Measurements from ENCODE around the gene ANKLE2.

The ANKLE2 gene

DNA sequence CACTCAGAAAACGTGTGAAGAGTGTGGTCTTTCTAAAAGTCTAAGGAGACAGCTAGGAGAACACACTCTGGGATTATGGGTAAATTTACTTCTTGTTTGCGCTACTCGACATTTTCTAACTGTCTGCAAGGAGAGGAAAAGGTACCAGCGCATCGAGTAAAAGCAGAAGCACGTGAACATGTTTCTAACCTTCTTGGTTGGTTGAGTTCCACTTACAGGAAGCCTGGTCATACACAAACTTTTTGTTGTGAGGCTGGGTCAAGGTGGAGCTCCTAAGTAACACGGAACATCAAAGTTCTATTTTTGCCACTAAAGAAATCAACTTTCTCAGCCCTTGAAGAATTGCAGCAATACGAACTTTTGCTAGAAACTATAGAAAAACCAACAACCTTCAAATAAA, 20.0 kb downstream of the ANKLE2 start:
- no peak for DNase-seq

DNA sequence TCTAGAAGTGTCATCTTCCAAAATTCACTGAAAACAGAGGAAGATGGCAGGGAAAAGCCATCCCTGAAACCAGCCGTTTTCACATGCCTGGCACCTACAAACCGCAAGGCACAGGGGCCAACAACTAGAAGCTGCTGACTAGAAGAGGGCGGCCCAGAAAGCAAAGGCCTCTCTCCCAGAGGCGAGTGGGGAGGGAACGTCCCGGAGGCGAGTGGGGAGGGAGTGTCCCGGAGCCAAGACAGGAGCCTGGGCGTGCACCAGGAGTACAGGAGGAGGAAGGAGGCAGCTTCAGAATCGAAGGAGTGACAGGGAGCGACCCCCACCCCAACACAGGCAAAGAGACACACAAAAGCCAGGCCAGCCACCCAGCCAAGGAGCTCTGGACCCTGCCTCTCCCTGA, 21.0 kb downstream of the ANKLE2 start:
- DNase-seq = no peak

DNA sequence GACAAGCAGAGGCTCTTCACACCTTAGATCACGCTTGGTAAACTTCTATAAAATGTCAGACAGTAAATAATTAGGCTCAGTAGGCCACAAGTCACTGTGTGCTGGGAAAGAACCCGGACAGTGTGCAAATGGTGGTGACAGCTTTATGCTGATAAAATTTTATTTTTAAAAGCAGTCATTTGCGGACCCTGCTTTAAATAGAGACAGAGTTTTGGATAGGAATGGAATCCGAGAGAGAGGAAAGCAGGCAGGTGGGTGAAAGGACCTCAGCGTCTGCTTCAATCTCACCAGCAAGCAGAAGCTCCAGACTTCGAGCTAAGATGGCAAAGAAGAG, 21.4 kb downstream of the ANKLE2 start:
- no peak for DNase-seq

DNA sequence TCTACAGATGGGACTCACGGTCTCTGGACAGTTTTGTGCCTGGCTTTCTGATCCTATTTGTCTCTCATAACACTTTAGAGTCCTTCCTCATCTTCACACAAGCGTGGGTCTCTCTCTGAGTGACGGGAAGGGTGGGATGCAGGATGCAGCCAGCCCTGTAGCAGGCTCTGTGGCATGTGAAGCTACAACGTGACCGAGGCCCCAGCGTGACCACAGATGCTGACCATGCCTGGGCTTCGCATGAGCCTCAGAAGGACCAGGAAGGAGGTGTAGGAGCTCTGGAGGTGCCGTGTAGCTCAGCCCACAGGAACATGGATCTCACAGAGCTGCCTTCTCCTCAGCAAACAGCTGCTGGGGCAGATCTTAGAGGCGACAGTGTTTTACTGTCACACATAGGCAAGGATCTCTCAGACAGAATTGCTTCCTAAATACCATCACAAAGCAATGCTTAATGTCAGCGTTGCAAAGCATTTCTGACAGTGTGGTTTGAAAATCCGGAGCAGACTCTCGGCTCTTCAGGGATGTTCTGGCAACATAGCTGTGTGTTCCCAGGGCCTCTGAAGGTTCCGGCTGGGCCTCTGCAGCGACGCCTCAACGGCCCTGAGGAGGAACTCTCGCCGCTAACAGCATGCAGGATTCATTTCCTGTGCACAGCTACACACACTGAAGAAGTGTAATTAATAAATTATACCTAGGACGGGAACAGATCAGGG, 21.9 kb downstream of the ANKLE2 start:
- no peak for DNase-seq

DNA sequence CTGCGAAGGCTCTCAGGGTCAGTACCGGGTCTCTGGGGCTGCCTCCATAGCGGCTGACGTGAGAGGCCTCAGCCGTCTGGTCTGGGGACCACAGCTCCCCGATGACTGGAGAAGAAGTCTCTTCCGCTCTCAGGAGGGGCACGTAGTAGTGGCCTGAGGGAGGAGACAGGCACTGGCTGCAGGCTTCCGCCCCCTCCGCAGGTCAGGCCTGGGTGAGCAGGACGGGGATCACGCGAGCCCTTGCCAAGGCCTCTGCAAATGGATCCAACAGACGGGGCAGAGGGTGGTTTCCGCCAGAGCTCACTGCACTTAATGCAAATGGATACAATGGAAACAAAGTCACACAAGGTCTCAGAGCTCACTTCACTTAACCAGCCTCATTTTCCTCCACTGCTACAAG, 24.7 kb downstream of the ANKLE2 start:
- DNase-seq = no peak

DNA sequence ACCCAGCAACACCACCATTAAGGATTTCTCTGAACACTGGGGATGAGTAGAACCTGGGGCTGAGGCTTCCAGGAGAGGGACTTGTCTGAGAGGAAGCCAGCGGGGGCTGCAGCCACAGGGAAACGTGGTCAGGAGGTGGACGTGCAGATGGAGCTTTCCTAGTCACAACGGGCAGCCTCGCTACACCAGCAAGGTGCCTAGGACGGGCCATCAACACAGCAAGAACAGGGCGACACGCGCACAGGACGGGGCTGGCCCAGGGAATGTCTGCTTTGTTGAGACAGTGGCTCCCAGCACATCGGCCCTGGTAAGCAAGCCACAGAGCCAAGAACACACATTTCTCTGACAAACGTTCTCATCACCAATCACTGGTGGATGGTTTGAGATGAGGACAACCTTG, 25.3 kb downstream of the ANKLE2 start:
- no peak for DNase-seq

DNA sequence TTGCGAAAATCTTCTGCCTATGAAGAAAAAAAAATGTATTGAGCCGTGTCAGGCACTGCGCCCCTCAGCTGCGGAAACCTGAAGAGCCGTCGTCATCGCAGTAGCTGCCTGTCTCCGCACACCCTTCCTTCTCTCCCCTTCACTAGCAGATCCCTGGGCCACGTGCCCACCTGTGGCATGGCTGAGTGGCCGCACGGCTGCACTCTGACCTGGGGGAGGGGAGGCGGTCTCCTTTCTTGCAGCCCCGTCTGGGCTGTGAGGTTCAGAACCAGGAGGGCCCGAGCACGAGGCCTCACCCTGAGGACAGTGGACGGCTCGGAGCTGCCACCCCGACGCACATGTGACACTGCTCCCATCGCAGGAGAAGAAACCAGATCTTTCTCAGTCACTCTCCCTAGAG, 26.1 kb downstream of the ANKLE2 start:
- DNase-seq = no peak

DNA sequence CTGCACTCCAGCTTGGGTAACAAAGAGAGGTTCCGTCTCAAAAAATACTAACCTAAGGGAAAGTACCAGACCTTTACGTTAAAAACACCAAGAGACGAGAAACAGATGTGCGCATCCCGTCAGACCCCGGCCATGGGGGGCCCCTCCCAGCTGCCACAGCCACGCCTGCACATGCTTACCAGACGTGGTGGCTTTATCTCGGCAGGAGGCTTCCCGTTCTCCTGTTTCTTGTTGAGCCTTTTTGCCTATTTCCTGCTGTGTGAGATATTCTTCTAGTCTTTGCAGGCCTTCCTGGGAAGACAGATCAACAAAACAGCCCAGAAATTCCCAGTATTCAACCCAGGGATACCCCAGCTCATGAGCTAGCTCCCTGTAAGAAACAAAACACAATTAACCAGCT, 27.4 kb downstream of the ANKLE2 start:
- DNase-seq = no peak

DNA sequence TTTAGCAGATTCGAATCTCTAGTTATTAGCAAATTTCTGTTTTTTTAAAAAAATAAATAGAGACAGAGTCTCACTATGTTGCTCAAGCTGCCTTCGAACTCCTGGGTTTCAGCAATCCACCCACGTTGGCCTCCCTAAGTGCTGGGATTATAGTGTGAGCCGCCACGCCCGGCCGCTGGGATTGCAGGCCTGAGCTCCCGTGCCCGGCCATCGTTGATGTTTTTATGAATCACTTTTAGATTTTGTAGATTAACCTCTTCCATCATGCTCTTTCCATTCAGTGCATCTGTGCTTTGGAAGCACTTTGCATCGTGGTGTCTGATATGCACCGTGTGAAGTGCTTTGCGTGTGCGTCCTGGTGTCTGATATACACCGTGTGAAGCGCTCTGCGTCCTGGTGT, 30.1 kb downstream of the ANKLE2 start:
- no peak for DNase-seq

DNA sequence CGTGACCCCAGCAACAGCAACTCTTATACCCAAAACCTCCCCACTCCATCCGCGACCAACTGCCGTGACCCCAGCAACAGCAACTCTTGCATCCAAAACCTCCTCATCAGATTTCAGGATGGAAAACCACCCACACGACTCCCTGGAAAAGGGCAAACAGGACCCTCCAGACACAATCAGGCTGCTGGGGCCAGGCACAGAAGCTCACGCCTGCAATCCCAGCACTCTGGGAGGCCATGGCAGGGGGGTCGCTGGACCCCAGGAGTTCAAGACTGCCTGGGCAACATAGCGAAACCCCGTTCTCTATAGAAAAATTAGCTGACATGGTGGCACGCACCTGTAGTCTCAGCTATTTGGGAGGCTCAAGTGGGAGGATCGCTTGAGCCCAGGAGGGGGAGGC, 31.3 kb downstream of the ANKLE2 start:
- DNase-seq = no peak

DNA sequence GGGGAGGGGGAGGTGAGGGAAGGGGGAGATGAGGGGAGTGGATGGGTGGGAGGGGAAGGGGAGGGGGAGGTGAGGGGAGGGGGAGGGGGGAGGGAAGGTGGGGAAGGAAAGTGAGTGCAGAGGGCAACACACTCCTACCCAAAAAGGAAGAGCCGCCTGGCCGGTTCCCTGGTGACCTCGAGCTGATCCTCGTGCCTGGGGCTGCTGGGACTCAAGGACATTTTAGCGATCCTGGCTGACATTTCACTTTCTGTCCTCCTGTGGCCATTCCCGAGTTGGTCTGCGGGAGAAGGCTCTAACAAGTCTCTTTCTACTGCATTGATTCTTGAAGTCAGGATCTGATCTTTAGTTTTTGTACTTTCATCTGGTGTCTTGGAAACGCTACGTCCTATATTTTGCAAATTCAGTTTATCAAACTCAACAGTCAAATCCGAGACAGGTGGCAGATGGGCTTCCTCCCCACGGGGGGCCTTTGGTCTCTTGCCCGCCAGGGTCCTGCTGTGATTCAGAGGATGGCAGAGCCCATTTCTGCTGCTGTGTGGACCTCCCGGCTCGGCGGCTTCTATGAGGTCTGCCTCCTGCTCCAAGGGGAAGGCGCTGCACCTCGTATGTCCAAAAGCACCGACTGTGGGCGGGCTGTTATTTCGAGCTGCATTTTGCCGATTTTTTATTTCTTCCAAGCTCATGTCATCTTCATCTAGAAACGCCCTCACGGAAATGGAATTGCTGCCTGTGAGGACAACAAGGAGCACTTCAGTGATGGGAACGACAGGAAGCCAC, 31.9 kb downstream of the ANKLE2 start:
- DNase-seq = no peak

DNA sequence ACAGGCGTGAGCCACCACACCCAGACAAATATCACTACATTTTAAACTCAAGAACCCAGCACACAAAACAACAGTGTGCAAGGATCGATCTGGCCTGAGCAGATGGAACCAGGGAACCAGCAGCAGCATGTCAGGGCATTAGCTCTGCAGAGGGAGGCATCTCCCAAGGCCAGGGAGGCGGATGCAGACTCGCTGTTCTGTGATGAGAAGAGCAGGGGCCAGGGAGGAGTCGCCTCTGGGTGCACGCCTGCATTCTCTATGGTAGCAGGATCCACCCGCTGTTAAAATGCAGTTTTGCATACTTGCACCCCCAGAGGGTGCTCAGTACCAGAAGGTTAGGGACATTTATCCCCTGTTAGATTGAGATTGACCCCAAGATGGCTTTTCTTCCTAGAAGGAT, 33.1 kb downstream of the ANKLE2 start:
- no peak for DNase-seq

DNA sequence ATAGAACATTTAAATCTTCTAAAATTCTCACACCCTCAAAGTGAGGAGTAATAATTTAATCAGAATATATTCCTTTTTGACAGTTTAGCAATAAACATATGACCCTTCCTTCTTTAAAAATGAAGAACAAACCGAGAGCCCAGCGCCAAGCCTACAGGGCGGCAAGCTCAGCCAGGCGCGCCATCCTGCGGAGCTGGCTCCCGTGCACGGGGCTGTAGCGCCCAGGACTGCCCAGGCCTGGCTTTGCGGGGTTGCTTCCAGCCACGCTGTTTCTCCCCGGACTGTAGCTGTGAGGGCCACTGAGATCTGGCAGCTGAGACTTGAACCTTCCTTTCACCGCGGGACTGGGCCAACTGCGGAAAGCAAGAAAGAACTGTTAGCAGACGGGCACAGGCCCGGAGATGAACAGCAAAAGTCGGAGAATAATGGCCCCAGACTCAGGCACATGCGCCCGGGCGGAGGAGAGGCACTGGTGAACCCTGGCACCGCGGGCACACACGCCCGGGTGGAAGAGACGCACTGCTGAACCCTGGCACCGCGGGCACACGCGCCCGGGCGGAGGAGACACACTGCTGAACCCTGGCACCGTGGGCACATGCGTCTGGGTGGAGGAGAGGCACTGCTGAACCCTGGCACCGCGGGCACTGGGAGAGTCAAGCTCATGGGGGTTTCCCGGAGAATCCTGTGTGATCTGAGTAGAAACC, 34.4 kb downstream of the ANKLE2 start:
- DNase-seq = no peak

DNA sequence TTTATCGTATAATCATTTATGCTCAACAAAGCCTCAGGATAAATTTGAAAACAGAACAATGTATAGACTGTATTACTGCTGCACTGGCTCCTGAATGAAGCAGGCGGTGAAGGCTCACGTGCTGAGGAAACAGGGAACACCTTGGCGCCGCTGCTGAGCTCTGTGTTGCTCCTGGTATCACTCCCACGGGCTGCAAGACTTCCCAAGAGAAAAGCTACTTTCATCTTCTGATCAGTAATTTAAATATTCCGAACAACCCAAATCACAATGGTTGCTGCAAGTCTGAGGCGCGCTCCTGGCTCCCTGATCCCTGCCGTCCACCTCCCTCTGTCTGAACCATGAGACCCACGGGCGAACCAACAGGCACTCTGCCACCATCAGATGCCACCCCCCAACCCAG, 35.2 kb downstream of the ANKLE2 start:
- DNase-seq = no peak

DNA sequence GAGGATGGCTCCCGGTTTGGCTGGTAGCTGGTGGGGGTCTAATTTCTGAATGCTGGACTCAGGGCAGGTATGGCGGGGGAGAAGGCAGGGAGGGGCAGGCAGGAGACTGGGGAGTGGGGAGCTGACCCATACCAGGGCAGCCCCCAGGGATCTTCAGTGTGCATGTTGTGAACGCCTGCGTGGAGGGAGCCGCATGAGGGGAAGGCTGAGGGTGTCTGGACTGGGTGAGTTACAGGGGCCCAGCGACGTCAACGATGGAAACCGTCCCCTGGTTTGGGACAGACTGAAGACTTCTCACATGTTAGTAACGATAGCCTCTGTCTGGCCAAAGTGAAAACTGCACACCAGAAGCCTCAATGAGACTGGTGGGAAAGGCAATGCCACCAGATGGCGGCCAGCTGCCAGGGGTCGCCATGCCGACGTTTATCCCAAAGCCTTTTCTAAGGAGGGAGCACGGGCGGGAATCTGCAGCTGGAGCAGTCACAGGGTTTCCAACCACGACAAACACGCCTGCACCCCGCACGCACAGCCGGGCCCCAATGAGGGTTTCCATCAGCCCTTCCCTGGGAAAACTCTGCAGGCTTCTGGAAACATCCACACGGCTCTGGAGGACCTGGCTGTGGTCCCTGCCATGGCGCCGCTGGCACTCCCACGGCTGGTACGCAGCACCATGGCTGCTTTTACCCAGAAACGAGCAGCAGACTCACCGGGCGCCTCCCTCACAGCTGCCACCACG, 37.0 kb downstream of the ANKLE2 start:
- no peak for DNase-seq

DNA sequence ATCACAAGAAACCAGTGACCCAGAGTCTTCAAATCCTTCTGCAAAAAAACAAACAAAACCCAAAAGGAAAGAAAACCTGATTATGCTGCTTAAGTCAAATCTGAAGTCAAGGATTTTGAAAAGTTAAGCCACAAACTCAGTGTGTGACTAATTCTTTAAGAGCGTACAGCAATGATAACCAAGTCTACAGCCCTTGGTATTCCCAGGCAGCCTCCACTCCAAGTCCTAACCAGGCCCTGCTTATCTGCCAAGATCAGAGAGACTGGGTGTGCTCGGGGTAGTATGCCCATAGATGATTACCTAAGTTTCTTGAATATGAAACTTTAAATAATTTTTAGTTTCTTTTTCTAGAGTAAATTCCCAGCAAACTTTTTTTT, 37.9 kb downstream of the ANKLE2 start:
- no peak for DNase-seq

DNA sequence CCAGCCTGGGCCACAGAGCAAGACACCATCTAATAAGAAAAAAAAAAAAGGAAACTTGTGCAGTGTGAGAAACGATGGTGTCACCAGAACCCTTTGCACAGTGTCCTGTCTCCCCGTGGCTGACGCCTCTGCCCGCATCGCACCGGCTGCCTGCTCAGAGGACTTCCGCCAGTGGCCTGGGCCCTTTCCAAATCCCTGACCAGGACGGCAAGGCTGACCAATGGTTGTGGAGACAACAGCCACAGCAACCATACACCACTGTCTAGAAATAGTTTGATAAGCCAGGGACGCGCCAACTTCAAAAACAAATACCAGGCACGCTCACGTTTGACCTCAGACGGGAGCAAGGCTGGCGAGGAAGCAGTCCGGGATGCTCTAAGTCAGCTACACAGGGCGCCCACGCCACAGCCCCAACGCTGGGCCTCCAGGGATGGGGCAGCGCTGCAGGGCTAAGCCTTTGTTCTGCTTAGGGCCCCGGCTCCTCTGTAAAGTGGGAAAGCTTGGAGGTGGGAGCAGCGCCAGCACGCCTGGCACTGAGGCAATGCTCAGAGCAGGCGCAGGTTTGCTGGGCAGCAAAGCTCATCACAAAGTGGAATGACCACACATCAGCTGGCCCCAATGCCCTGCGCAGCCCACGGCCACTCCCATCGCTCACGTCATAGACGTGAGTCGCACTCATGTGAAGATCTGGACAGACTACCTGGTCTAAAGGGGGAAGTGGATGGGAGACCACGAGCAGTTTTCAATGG, 38.4 kb downstream of the ANKLE2 start:
- no peak for DNase-seq

DNA sequence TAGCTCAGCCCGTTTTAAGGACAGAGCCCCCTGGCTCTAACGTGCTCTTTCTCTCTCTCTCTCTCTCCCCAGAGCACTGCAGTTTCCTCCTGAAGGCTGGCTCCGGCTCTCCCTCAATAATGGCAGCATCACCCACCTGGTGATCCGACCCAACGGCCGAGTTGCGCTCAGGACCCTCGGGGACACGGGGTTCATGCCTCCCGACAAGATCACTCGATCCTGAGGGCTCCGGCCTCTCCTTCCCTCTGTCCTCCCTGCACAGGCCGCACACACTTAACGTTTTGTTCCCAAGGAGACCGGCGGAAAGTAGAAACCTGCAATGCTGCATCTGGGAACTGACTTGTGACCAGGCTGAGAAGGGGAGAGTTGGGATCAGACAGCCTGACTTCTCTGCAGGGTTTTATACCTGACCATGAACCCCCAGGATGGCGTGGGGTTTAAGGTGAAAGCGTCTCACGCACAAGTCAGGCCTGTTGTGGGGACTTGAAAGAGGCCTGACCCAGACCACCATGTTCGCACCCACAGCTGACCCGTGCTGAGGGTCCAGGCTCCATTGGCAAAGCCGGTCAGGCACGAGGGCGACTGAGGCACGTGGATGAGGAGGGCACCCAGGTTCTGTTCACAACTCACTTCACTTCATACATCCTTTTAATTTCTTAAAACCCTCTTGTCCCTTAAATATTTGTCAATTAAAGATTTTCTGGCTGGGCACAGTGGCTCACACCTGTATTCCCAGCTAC, 40.9 kb downstream of the ANKLE2 start:
- no peak for DNase-seq

DNA sequence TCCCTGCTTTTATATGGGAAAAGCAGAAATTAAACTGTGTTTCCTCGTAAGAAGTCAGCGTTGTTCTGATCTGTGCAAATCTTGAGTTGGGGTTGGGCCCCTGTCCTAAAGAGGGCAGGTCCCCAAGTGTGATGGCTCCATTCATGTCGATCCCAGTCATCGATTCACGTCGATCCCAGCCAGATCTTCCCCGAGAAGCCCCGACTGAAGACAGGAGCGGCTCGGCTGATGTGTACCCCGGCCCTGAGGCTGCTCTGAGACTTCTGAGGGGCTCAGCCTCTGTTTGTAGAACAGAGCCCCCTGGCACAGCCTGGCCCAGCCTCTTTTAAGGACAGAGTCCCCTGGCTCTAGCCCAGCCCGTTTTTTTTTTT, 41.7 kb downstream of the ANKLE2 start:
- no peak for DNase-seq

DNA sequence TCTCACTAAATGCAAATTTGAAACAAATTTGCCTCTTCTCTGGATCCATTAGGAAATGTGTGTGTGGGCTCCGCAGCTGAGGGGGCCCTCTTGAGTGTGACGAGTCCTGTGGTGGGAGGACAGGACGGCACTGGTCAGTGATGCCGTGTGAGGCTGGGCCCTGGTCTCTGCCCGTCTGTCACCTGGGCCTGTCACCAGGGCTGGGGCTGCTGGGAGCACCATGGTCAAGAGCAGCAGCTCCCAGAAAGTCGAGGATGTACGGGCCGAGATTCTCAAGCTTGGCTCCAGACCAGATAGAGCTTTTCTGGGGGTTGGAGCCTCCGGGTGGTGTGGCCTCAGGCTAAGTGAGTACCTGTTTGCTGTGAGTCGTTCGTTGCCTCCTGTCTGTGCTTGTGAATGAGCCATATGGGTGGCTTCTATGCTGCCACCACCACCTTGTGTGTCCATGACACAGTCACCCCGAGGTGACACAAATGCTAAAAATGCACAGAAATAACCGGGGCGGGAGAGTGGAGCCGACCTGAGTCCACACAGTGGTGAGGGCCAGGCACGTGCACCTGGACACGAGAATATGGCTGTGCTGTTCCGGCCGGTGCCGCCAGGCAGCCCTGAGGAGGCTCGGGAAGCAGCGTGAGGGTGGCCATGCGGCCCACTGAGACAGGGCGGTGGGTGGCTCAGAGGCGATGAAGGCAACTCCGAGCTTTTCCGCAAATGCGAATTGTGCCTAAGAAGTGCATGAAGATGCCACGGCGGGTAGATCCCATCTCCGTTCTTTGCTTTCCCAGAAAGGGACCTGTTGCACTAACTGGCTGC, 42.3 kb downstream of the ANKLE2 start:
- peak; percentile 58 to 70 for DNase-seq

DNA sequence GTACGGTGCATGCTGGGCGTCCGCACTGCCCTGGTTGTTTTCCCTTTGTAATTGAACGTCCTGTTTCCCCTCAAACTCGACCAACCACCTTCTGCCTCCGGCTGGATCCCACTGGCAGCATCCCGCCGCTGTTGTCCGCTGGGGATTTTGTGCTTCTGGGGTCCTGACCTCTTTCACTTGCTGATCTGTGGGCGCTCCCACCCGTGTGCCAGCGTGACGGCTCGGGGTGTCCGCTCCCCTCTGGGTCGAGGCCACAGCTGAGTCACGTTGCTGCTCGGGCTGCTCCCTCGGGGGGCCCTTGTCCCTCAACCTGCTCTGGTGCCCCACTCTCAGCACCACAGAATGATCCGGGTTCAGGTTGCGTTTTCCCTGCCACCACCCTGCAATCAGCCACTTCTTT, 43.0 kb downstream of the ANKLE2 start:
- DNase-seq = no peak
